ENCODE data around the gene BRCA1. TPM values are rescaled to one million over a fixed set of nuclear protein-coding genes. Genes with fewer than 3 reads are reported as not detected.
A peak's percentile ranks its signal among the peaks of the same experiment; 100 is the strongest.
"Not testable (repeated sequence)": the region's sequence is repeated elsewhere in the genome, so short reads cannot be mapped to it uniquely, and the experiment has no call there.

Gene BRCA1
- total RNA-seq, 6 experiments from 2014 or later: 10.5 to 24.7 (median 22.5) TPM

DNA sequence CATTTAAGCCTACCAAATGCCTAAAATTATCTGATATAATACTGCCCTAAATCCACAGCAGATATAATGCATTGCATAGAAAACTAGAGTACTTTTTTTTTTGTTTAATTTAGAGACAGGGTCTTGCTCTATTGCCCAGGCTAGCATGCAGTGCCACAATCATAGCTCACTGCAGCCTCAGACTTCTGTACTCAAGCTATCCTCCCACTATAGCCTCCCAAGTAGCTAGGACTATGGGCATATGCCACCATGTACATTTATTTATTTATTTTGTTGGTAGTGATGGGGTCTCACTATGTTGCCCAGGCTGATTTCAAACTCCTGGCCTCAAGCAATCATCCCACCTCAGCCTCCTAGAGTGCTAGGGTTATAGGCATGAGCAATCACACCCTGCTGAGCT lies 20.0 kb downstream of the BRCA1 start:
- H3K27ac Mint-ChIP-seq: no peak overlapping the region
- no peak for TF ChIP-seq CTCF (IDR thresholded peaks at IDR 0.05)
- DNase-seq: no peak
- H3K36me3 Mint-ChIP-seq (ENCODE audit: low read depth): 0 out of 2 replicates have a peak, but pooled peaks cover 5% of the 10 kb centered on the region
- no peak overlapping the region for H3K4me3 Mint-ChIP-seq
- H3K9me3 Mint-ChIP-seq: no peaks in the 10 kb centered on the region
- no peaks in the 10 kb centered on the region for H3K27me3 Mint-ChIP-seq (ENCODE audit: insufficient read depth)
- H3K4me1 Mint-ChIP-seq (ENCODE audit: low read depth): no peaks in the 10 kb centered on the region

DNA sequence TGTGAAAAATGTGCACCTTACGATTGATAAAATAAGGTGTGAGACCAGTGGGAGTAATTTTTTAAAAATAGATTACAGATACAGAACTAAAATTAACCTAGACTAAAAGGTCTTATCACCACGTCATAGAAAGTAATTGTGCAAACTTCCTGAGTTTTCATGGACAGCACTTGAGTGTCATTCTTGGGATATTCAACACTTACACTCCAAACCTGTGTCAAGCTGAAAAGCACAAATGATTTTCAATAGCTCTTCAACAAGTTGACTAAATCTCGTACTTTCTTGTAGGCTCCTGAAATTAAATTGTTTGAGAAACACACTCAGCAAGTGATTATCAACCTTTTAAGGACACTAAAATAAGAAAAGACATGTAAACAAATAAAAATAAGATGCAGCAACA lies 20.5 kb downstream of the BRCA1 start:
- H3K27ac Mint-ChIP-seq: no peak overlapping the region
- H3K4me3 Mint-ChIP-seq: no peak overlapping the region
- H3K9me3 Mint-ChIP-seq: no peaks in the 10 kb centered on the region
- no peaks in the 10 kb centered on the region for H3K4me1 Mint-ChIP-seq (ENCODE audit: low read depth)
- no peaks in the 10 kb centered on the region for H3K27me3 Mint-ChIP-seq (ENCODE audit: insufficient read depth)
- TF ChIP-seq CTCF (IDR thresholded peaks at IDR 0.05): no peak
- DNase-seq: no peak
- H3K36me3 Mint-ChIP-seq (ENCODE audit: low read depth): 0 out of 2 replicates have a peak, but pooled peaks cover 5% of the 10 kb centered on the region

DNA sequence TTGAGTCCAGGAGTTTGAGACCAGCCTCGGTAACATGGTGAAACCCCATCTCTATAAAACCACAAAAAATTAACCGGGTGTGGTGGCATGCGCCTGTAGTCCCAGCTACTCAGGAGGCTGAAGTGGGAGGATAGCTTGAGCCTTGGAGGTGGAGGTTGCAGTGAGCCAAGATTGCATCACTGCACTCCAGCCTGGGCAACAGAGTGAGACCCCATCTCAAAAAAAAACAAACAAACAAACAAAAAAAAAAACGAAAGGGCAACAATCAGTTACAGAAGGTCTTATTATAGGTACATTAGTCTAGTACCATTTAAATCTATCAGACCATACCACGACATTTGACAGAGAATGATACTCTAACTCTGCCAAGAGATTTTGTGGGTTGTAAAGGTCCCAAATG lies 29.8 kb downstream of the BRCA1 start:
- not testable (repeated sequence) for H3K4me3 Mint-ChIP-seq; H3K9me3 Mint-ChIP-seq; H3K27me3 Mint-ChIP-seq (ENCODE audit: insufficient read depth); H3K36me3 Mint-ChIP-seq (ENCODE audit: low read depth); DNase-seq; H3K27ac Mint-ChIP-seq
- peaks cover 18% of the 10 kb centered on the region for H3K4me1 Mint-ChIP-seq (ENCODE audit: low read depth)

DNA sequence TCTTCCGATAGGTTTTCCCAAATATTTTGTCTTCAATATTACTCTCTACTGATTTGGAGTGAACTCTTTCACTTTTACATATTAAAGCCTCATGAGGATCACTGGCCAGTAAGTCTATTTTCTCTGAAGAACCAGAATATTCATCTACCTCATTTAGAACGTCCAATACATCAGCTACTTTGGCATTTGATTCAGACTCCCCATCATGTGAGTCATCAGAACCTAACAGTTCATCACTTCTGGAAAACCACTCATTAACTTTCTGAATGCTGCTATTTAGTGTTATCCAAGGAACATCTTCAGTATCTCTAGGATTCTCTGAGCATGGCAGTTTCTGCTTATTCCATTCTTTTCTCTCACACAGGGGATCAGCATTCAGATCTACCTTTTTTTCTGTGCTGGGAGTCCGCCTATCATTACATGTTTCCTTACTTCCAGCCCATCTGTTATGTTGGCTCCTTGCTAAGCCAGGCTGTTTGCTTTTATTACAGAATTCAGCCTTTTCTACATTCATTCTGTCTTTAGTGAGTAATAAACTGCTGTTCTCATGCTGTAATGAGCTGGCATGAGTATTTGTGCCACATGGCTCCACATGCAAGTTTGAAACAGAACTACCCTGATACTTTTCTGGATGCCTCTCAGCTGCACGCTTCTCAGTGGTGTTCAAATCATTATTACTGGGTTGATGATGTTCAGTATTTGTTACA lies 30.9 kb downstream of the BRCA1 start:
- H3K9me3 Mint-ChIP-seq: no peaks in the 10 kb centered on the region
- peak; percentile 48 for DNase-seq
- H3K4me1 Mint-ChIP-seq (ENCODE audit: low read depth): peaks cover 18% of the 10 kb centered on the region
- H3K27ac Mint-ChIP-seq: peak overlapping the region; percentile 66
- no peaks in the 10 kb centered on the region for H3K27me3 Mint-ChIP-seq (ENCODE audit: insufficient read depth)
- no peak for TF ChIP-seq CTCF (IDR thresholded peaks at IDR 0.05)
- H3K36me3 Mint-ChIP-seq (ENCODE audit: low read depth): peaks cover 10% of the 10 kb centered on the region; the same call in 1 of the 2 replicates
- H3K4me3 Mint-ChIP-seq: no peak overlapping the region; the same call in 1 of the 2 replicates

GRCh38 chr17:43092901-43093300 lies 32.3 kb downstream of the BRCA1 start:
- TF ChIP-seq CTCF (IDR thresholded peaks at IDR 0.05): no peak
- Mint-ChIP-seq H3K9me3 (no peaks in the 10 kb centered on the region), H3K4me1 (ENCODE audit: low read depth) (peaks cover 18% of the 10 kb centered on the region), H3K4me3 (no peak overlapping the region), H3K27ac (no peak overlapping the region), H3K27me3 (ENCODE audit: insufficient read depth) (no peaks in the 10 kb centered on the region), H3K36me3 (ENCODE audit: low read depth) (peaks cover 10% of the 10 kb centered on the region; the same call in 1 of the 2 replicates)
- no peak for DNase-seq

DNA sequence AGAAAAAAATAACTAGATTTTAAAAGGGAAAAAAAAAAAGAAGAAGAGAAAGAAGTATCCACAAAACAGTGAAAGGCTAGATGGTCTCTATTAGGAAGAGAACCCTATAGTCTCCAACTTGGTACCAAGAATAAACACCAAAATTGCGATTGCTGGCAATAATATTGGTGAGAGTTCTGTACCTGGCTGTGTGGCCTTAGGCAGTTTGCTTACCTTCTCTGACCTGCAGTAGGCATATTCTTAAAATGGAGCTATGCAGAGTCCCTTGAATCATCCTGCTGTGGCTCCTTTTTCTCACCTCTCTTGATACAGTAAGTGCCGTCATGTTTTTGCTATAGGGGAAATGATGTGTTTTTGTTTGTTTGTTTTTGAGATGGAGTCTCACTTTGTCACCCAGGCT lies 35.1 kb downstream of the BRCA1 start:
- H3K27ac Mint-ChIP-seq: no peak overlapping the region
- no peak for DNase-seq
- TF ChIP-seq CTCF (IDR thresholded peaks at IDR 0.05): no peak
- H3K4me3 Mint-ChIP-seq: no peak overlapping the region
- no peaks in the 10 kb centered on the region for H3K9me3 Mint-ChIP-seq
- H3K36me3 Mint-ChIP-seq (ENCODE audit: low read depth): peaks cover 4% of the 10 kb centered on the region; the same call in 1 of the 2 replicates
- no peaks in the 10 kb centered on the region for H3K27me3 Mint-ChIP-seq (ENCODE audit: insufficient read depth)
- peaks cover 24% of the 10 kb centered on the region for H3K4me1 Mint-ChIP-seq (ENCODE audit: low read depth)
